Smooth muscle cell (in vitro differentiated cells): ENCODE data around the gene LDAF1. TPM values are rescaled to one million over a fixed set of nuclear protein-coding genes. Genes with fewer than 3 reads are reported as not detected.

Source experiments
- DNase-seq: peaks from one replicate; lab custom pipeline; 2025; ENCODE audit not compliant: unreplicated experiment; lab: John Stamatoyannopoulos, UW
- H2AFZ ChIP-seq: fragments of 200-600 bp; sonication (generic); 2 replicates; pipeline ENCODE4 v1.6.0; 2016; ENCODE audit warnings: antibody characterized with exemption, low read depth, mild to moderate bottlenecking
- H3F3A ChIP-seq: fragments of 200-600 bp; sonication (generic); 2 replicates; pipeline ENCODE4 v1.6.0; 2017; ENCODE audit warnings: antibody characterized with exemption, low read depth
- H3K27ac ChIP-seq: fragments of 200-600 bp; sonication (generic); 2 replicates; pipeline ENCODE4 v1.5.1; 2016; ENCODE audit warnings: low read depth, mild to moderate bottlenecking
- H3K27me3 ChIP-seq: fragments of 200-600 bp; sonication (generic); 2 replicates; pipeline ENCODE4 v1.6.1; 2016; ENCODE audit warnings: low read depth, mild to moderate bottlenecking
- H3K36me3 ChIP-seq: fragments of 200-600 bp; sonication (generic); 2 replicates; pipeline ENCODE4 v1.5.1; 2016; ENCODE audit warnings: low read depth
- H3K4me1 ChIP-seq: fragments of 200-600 bp; sonication (generic); 2 replicates; pipeline ENCODE4 v1.5.1; 2016; ENCODE audit warnings: low read depth
- H3K4me2 ChIP-seq: fragments of 200-600 bp; sonication (generic); 2 replicates; pipeline ENCODE4 v1.6.0; 2016; ENCODE audit warnings: mild to moderate bottlenecking
- H3K4me3 ChIP-seq: fragments of 200-600 bp; sonication (generic); 2 replicates; pipeline ENCODE4 v1.5.1; 2016; ENCODE audit warnings: mild to moderate bottlenecking
- H3K79me2 ChIP-seq: fragments of 200-600 bp; sonication (generic); 2 replicates; pipeline ENCODE4 v1.6.0; 2016; ENCODE audit warnings: low read depth, mild to moderate bottlenecking
- H3K9ac ChIP-seq: fragments of 200-600 bp; sonication (generic); 2 replicates; pipeline ENCODE4 v1.6.0; 2016; ENCODE audit warnings: low read depth
- H3K9me3 ChIP-seq: fragments of 200-600 bp; sonication (generic); replicated peaks from 2 replicates; pipeline ENCODE4 v1.5.1; 2016; ENCODE audit warnings: low read depth
- H4K20me1 ChIP-seq: fragments of 200-600 bp; sonication (generic); 2 replicates; pipeline ENCODE4 v1.6.0; 2016; ENCODE audit warnings: low read depth
- CTCF ChIP-seq: fragments of 200-600 bp; sonication (generic); IDR thresholded peaks from 2 replicates; pipeline ENCODE4 v1.5.1; 2017; ENCODE audit warnings: borderline replicate concordance, mild to moderate bottlenecking, antibody characterized with exemption; ENCODE audit not compliant: insufficient read depth, poor library complexity, severe bottlenecking
- WGBS: methylation state at CpG from one replicate; pipeline ENCODE4 v1.1.7; 2016; ENCODE audit warnings: low lambda C conversion rate; 5-methylcytosine and 5-hydroxymethylcytosine counted together
- polyA plus RNA-seq: library from polyadenylated mRNA; unstranded; fragments of >200 nt; fragmentation: Nextera tagmentation; extraction: Ambion mirVana; gene quantifications from 2 replicates; pipeline ENCODE4 v1.2.1, GENCODE V29; 2016
- total RNA-seq: library from RNA; depleted of rRNA; stranded (reverse); fragments of >200 nt; gene quantifications from 2 replicates; pipeline ENCODE4 v1.2.3, GENCODE V29; 2014

The LDAF1 gene
- total and polyA plus RNA-seq, 2 experiments from 2014 or later = 16.2 to 21.0 TPM

GRCh38 chr16:21197112-21197511 lies 38.6 kb downstream of the LDAF1 start:
- no peak overlapping the region for H3K27ac ChIP-seq
- WGBS = 86% methylated on average over 1 of the region's 1 CpG
- H3K9ac ChIP-seq = no peak overlapping the region
- H3K4me2 ChIP-seq = no peak overlapping the region
- no peaks in the 10 kb centered on the region for H3K4me1 ChIP-seq
- no peak for DNase-seq
- no peak overlapping the region for H2AFZ ChIP-seq
- no peaks in the 10 kb centered on the region for H3K9me3 ChIP-seq
- no peak for TF ChIP-seq CTCF
- H3K27me3 ChIP-seq = peaks cover 13% of the 10 kb centered on the region
- no peaks in the 10 kb centered on the region for H3F3A ChIP-seq
- H3K36me3 ChIP-seq = no peaks in the 10 kb centered on the region
- no peaks in the 10 kb centered on the region for H4K20me1 ChIP-seq
- H3K4me3 ChIP-seq = no peak overlapping the region
- H3K79me2 ChIP-seq = no peaks in the 10 kb centered on the region

GRCh38 chr16:21197621-21198020 lies 39.1 kb downstream of the LDAF1 start:
- no peaks in the 10 kb centered on the region for H4K20me1 ChIP-seq
- H3K79me2 ChIP-seq = no peaks in the 10 kb centered on the region
- TF ChIP-seq CTCF = no peak
- H2AFZ ChIP-seq = no peak overlapping the region
- H3K36me3 ChIP-seq = no peaks in the 10 kb centered on the region
- H3K4me3 ChIP-seq = no peak overlapping the region
- DNase-seq = no peak
- 86% methylated on average over 3 of the region's 3 CpGs for WGBS
- no peaks in the 10 kb centered on the region for H3K4me1 ChIP-seq
- H3K9ac ChIP-seq = no peak overlapping the region
- peaks cover 17% of the 10 kb centered on the region for H3K27me3 ChIP-seq
- no peaks in the 10 kb centered on the region for H3F3A ChIP-seq
- H3K9me3 ChIP-seq = no peaks in the 10 kb centered on the region
- no peak overlapping the region for H3K27ac ChIP-seq
- H3K4me2 ChIP-seq = no peak overlapping the region

- Histone ChIP-seq H4K20me1 (no peaks in the 10 kb centered on the region), H3K27me3 (peaks cover 17% of the 10 kb centered on the region), H3K27ac (no peak overlapping the region)
Measured at GRCh38 chr16:21199607-21200218, 41.2 kb downstream of the LDAF1 start.

More at GRCh38 chr16:21199607-21200218, 41.2 kb downstream of the LDAF1 start:
- H3K4me2 ChIP-seq = no peak overlapping the region
- H3K9me3 ChIP-seq = no peaks in the 10 kb centered on the region
- H3K36me3 ChIP-seq = no peaks in the 10 kb centered on the region
- no peak overlapping the region for H2AFZ ChIP-seq
- no peaks in the 10 kb centered on the region for H3K79me2 ChIP-seq
- no peak for TF ChIP-seq CTCF
- 82% methylated on average over 5 of the region's 5 CpGs for WGBS
- H3K4me3 ChIP-seq = no peak overlapping the region
- no peaks in the 10 kb centered on the region for H3K4me1 ChIP-seq
- no peak overlapping the region for H3K9ac ChIP-seq
- no peaks in the 10 kb centered on the region for H3F3A ChIP-seq
- no peak for DNase-seq
